OCI-LY1 (cell line): Measurements from ENCODE around the gene KANSL3.

Source experiments
- CTCF ChIP-seq: fragments of 200-600 bp; sonication (generic), shearing (Covaris generic); IDR thresholded peaks from 2 replicates; pipeline ENCODE4 v1.5.1; 2017; ENCODE audit warnings: mild to moderate bottlenecking, antibody characterized with exemption, low read length, moderate library complexity, mixed read lengths
- EZH2 ChIP-seq: fragments of 200-600 bp; sonication (generic), shearing (Covaris generic); IDR thresholded peaks from 2 replicates; pipeline ENCODE4 v1.8.0; 2017; ENCODE audit warnings: borderline replicate concordance, mixed run types, mild to moderate bottlenecking, antibody characterized with exemption, low read length, moderate library complexity, mixed read lengths

DNA sequence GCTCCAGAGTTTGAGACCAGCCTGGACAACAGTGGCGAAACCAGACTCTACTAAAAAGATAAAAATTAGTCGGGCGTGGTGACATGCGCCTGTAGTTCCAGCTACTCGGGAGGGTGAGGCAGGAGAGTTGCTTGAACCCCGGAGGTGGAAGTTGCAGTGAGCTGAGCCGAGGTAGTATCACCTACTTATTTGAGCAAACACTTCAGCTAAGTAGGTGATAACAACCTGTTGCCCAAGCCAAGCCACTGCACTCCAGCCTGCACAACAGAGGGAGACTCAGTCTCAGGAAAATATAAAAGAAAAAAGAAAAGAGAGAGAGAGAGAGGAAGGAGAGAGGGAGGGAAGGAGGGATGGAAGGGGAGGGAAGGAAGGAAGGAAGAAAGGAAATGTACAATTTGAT lies 25.7 kb upstream of the KANSL3 start:
- TF ChIP-seq CTCF = no peak
- no peak for TF ChIP-seq EZH2
